ENCODE data around the gene APLP2.

APLP2 gene

GRCh38 chr11:130144861-130145281 lies 75.2 kb downstream of the APLP2 start:
- no peak overlapping the region for H3K9ac ChIP-seq (ENCODE audit: insufficient read length, low read depth)
- no peak for TF ChIP-seq ZNF274 (IDR thresholded peaks at IDR 0.05; ENCODE audit: low read depth, low read length)
- TF ChIP-seq SUZ12 (IDR thresholded peaks at IDR 0.05; ENCODE audit: extremely low read depth, insufficient read depth, insufficient read length), result no peak
- no peak for TF ChIP-seq YY1 (IDR thresholded peaks at IDR 0.05; ENCODE audit: insufficient read depth, insufficient read length)
- H3K4me3 ChIP-seq (ENCODE audit: insufficient read length, low read depth), result no peak overlapping the region
- DNase-seq (ENCODE audit: low read depth, low spot score), result no peak
- H3K36me3 ChIP-seq (ENCODE audit: insufficient read depth, insufficient read length, low read length), result peaks cover 57% of the 10 kb centered on the region
- no peaks in the 10 kb centered on the region for H3K9me3 ChIP-seq (ENCODE audit: insufficient read depth, low read length)
- H3K4me1 ChIP-seq (ENCODE audit: insufficient read depth, insufficient read length), result no peaks in the 10 kb centered on the region
- H3K27me3 ChIP-seq (ENCODE audit: insufficient read depth, insufficient read length), result no peaks in the 10 kb centered on the region

DNA sequence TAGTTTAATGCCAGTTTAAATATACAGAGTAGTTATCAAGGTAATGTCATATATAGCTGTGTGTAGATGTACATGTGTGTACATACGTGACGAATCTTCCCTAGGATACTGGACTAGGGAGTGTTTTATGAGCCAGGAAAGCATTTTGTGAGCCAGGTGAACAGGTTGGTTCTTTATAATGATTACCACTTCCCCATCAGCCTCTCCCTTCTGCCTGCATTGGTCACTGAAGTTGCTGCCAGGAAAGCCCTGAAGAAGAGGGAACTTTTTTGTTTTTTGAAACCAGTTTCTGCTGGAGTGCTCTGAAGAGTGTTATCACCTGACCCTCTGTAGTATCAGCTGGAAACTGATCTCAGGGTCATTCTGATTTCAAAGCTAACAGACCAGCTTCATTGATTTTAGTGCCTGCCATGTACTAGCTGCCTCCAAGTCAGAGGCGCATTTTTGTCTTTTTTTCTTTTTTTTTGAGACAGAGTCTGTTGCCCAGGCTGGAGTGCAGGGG lies 75.7 kb downstream of the APLP2 start:
- Histone ChIP-seq H3K4me3 (ENCODE audit: insufficient read length, low read depth) (no peak overlapping the region), H3K36me3 (ENCODE audit: insufficient read depth, insufficient read length, low read length) (peaks cover 52% of the 10 kb centered on the region), H3K27me3 (ENCODE audit: insufficient read depth, insufficient read length) (no peaks in the 10 kb centered on the region), H3K9ac (ENCODE audit: insufficient read length, low read depth) (no peak overlapping the region), H3K9me3 (ENCODE audit: insufficient read depth, low read length) (no peaks in the 10 kb centered on the region), H3K4me1 (ENCODE audit: insufficient read depth, insufficient read length) (no peaks in the 10 kb centered on the region)
- no peak for DNase-seq (ENCODE audit: low read depth, low spot score)
- TF ChIP-seq YY1 (IDR thresholded peaks at IDR 0.05; ENCODE audit: insufficient read depth, insufficient read length), result no peak
- no peak for TF ChIP-seq SUZ12 (IDR thresholded peaks at IDR 0.05; ENCODE audit: extremely low read depth, insufficient read depth, insufficient read length)
- TF ChIP-seq ZNF274 (IDR thresholded peaks at IDR 0.05; ENCODE audit: low read depth, low read length), result no peak

GRCh38 chr11:130145975-130146776 lies 76.5 kb downstream of the APLP2 start:
- H3K4me1 ChIP-seq (ENCODE audit: insufficient read depth, insufficient read length), result no peaks in the 10 kb centered on the region
- H3K36me3 ChIP-seq (ENCODE audit: insufficient read depth, insufficient read length, low read length), result peaks cover 47% of the 10 kb centered on the region
- no peak overlapping the region for H3K4me3 ChIP-seq (ENCODE audit: insufficient read length, low read depth)
- no peak overlapping the region for H3K9ac ChIP-seq (ENCODE audit: insufficient read length, low read depth)
- no peaks in the 10 kb centered on the region for H3K9me3 ChIP-seq (ENCODE audit: insufficient read depth, low read length)
- H3K27me3 ChIP-seq (ENCODE audit: insufficient read depth, insufficient read length), result no peaks in the 10 kb centered on the region
- no peak for TF ChIP-seq YY1 (IDR thresholded peaks at IDR 0.05; ENCODE audit: insufficient read depth, insufficient read length)
- no peak for TF ChIP-seq ZNF274 (IDR thresholded peaks at IDR 0.05; ENCODE audit: low read depth, low read length)
- no peak for TF ChIP-seq SUZ12 (IDR thresholded peaks at IDR 0.05; ENCODE audit: extremely low read depth, insufficient read depth, insufficient read length)
- DNase-seq (ENCODE audit: low read depth, low spot score), result no peak

DNA sequence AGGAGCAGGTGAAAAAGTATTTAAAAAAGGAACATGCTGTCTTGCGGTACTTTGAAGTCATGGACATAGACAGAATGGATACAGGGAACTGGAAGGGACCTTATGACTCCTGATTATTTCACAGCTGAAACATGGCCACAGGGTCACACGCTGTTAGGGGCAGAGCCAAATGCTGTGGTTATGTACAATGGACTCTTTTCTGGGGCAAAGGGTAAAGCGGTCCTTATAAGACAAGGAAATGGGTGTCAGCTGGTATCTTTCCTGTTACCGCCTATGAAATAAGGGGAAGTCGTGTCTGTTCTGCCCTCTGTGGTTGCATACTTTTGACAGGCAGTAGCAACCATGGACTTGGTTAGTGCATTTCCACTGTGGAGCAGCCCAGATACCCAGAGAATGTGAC lies 77.1 kb downstream of the APLP2 start:
- H3K4me3 ChIP-seq (ENCODE audit: insufficient read length, low read depth), result no peak overlapping the region
- H3K4me1 ChIP-seq (ENCODE audit: insufficient read depth, insufficient read length), result no peaks in the 10 kb centered on the region
- no peak for DNase-seq (ENCODE audit: low read depth, low spot score)
- H3K9ac ChIP-seq (ENCODE audit: insufficient read length, low read depth), result no peak overlapping the region
- H3K36me3 ChIP-seq (ENCODE audit: insufficient read depth, insufficient read length, low read length), result peaks cover 41% of the 10 kb centered on the region
- H3K9me3 ChIP-seq (ENCODE audit: insufficient read depth, low read length), result no peaks in the 10 kb centered on the region
- no peaks in the 10 kb centered on the region for H3K27me3 ChIP-seq (ENCODE audit: insufficient read depth, insufficient read length)
- TF ChIP-seq ZNF274 (IDR thresholded peaks at IDR 0.05; ENCODE audit: low read depth, low read length), result no peak
- no peak for TF ChIP-seq YY1 (IDR thresholded peaks at IDR 0.05; ENCODE audit: insufficient read depth, insufficient read length)
- TF ChIP-seq SUZ12 (IDR thresholded peaks at IDR 0.05; ENCODE audit: extremely low read depth, insufficient read depth, insufficient read length), result no peak

DNA sequence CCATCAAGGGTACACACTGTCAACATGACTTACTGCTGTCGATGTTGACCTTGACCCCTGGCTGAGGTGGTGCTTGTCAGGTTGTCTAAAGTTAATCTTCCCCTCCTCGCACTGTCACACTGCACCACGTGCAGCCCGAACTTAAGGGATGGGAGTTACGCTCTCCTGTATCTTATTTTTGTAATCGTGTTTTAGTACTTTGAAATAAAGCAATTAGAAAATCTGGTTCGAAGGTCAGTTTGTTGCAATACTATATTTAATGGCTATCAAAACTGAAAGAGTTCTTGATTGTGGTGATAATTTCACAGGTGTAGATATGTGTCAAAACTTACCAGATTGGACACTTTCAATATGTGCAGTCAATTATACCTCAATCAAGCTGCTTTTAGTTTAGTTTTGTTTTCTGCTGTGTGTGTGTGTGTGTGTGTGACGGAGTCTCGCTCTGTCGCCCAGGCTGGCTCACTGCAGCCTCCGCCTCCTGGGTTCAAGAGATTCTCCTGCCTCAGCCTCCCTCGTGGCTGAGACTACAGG lies 79.2 kb downstream of the APLP2 start:
- peaks cover 21% of the 10 kb centered on the region for H3K36me3 ChIP-seq (ENCODE audit: insufficient read depth, insufficient read length, low read length)
- no peaks in the 10 kb centered on the region for H3K27me3 ChIP-seq (ENCODE audit: insufficient read depth, insufficient read length)
- H3K4me3 ChIP-seq (ENCODE audit: insufficient read length, low read depth), result no peak overlapping the region
- no peak overlapping the region for H3K9ac ChIP-seq (ENCODE audit: insufficient read length, low read depth)
- no peak for DNase-seq (ENCODE audit: low read depth, low spot score)
- H3K9me3 ChIP-seq (ENCODE audit: insufficient read depth, low read length), result no peaks in the 10 kb centered on the region
- H3K4me1 ChIP-seq (ENCODE audit: insufficient read depth, insufficient read length), result no peaks in the 10 kb centered on the region
- no peak for TF ChIP-seq SUZ12 (IDR thresholded peaks at IDR 0.05; ENCODE audit: extremely low read depth, insufficient read depth, insufficient read length)
- no peak for TF ChIP-seq ZNF274 (IDR thresholded peaks at IDR 0.05; ENCODE audit: low read depth, low read length)
- no peak for TF ChIP-seq YY1 (IDR thresholded peaks at IDR 0.05; ENCODE audit: insufficient read depth, insufficient read length)

GRCh38 chr11:130150790-130151189 lies 81.1 kb downstream of the APLP2 start:
- H3K9me3 ChIP-seq (ENCODE audit: insufficient read depth, low read length), result no peaks in the 10 kb centered on the region
- no peak for TF ChIP-seq ZNF274 (IDR thresholded peaks at IDR 0.05; ENCODE audit: low read depth, low read length)
- no peak overlapping the region for H3K4me3 ChIP-seq (ENCODE audit: insufficient read length, low read depth)
- no peaks in the 10 kb centered on the region for H3K4me1 ChIP-seq (ENCODE audit: insufficient read depth, insufficient read length)
- no peaks in the 10 kb centered on the region for H3K27me3 ChIP-seq (ENCODE audit: insufficient read depth, insufficient read length)
- H3K36me3 ChIP-seq (ENCODE audit: insufficient read depth, insufficient read length, low read length), result peaks cover 4% of the 10 kb centered on the region
- no peak overlapping the region for H3K9ac ChIP-seq (ENCODE audit: insufficient read length, low read depth)
- DNase-seq (ENCODE audit: low read depth, low spot score), result no peak

- no peak for DNase-seq (ENCODE audit: low read depth, low spot score)
- Histone ChIP-seq H3K4me1 (ENCODE audit: insufficient read depth, insufficient read length) (peaks cover 1% of the 10 kb centered on the region), H3K27me3 (ENCODE audit: insufficient read depth, insufficient read length) (no peaks in the 10 kb centered on the region), H3K9me3 (ENCODE audit: insufficient read depth, low read length) (no peaks in the 10 kb centered on the region), H3K36me3 (ENCODE audit: insufficient read depth, insufficient read length, low read length) (peaks cover 4% of the 10 kb centered on the region), H3K4me3 (ENCODE audit: insufficient read length, low read depth) (no peak overlapping the region), H3K9ac (ENCODE audit: insufficient read length, low read depth) (no peak overlapping the region)
- TF ChIP-seq YY1 (IDR thresholded peaks at IDR 0.05; ENCODE audit: insufficient read depth, insufficient read length), result no peak
- no peak for TF ChIP-seq SUZ12 (IDR thresholded peaks at IDR 0.05; ENCODE audit: extremely low read depth, insufficient read depth, insufficient read length)
- TF ChIP-seq ZNF274 (IDR thresholded peaks at IDR 0.05; ENCODE audit: low read depth, low read length), result no peak
Observed at GRCh38 chr11:130151196-130151595, 81.5 kb downstream of the APLP2 start.
